ENCODE measurements around the gene STIL.
A peak's percentile ranks its signal among the peaks of the same experiment; 100 is the strongest.

Gene STIL

DNA sequence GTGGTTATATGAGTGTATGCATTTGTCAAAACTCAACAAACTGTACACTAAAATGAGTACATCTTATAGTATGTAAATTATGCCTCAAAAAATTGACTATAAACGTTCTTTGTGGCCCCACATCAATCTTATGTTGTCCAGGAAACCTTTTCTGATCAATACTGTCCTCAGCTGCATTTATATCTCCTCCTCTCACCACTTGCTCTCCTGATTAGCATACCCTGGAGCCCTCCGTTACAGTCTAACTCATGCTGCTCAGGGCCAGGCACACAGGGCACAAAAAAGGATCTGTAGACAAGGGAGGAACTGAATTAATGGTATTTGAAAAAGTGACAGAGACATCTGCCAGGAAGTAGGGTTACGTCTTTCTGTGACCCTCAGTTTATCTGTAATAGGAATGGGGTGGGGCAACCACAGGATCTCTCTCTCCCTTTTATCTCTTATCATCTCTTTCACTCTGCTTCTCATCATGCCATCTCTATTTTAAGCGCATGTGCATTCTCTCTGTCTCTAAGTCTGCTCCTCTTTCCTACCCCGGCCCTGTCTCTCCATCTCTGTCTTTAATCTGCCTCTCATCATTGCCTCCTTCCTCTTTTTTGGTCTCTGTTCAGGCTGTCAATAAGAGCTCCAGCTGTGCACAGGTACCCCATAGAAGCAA is 74.9 kb downstream of the STIL start:
- no peak for DNase-seq (ENCODE audit: low spot score)
- no peak for FAIRE-seq

DNA sequence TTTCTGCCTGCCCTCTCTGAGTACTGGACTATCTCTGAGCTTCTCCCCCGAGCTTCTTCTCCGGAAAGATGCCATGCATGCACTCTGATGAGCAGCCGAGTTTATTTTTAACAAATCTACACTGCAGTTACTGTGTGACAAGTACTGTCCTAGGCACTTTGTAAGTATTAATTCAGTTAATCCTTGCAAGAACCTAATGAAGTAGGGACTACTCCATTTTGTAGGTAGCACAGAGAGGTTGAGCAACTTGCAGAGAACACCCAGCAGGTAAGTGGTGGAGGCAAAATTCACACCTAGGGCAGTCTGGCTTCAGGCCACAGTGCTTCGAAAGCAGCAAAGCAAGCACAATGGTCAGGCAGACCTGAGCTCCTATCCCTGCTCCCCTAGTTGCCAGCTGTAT is 78.1 kb downstream of the STIL start:
- FAIRE-seq: no peak
- DNase-seq (ENCODE audit: low spot score): no peak

DNA sequence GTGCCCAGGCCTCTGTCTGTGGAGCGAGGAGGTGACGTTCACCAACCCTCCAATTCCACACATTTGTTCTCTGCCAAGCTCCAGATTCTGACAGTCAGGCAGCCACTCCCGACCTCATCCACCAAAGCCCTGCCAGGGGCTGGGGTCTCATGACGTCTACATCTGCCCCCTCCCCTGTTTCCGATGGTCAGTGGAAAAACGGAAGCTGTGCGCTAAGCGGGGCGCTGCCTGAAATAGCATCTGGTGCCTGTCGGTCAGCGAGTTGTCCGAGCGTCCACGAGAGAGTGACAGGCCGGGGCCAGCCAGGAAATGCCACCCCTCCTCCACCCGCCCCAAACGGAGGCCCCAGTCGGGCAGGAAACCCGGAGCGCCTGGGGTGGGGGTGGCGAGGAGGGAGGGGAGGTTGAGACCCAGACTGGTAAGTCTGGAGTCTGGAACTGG is 78.7 kb downstream of the STIL start:
- DNase-seq (ENCODE audit: low spot score) (no peak), FAIRE-seq (no peak)

DNA sequence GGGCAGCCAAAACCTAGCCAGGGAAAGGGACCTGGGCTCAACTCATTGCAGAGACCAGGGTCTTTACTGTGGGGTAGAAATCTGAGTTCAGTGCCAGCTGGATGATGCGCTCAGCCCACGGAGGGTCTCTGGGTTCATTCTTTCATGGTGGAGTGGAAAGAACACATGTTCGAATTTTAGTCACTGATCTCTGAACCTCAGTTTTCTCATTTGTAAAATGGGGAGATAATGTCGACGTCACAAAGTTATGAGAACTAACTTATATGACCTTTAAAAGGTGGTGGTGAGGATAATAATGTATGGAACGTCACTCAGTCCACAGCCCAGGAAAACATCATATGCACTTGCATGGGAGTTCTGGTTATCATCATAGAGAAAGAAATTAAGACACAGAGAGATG is 80.8 kb downstream of the STIL start:
- FAIRE-seq: no peak

GRCh38 chr1:47232187-47232874 is 81.6 kb downstream of the STIL start, which contains the start of gene TAL1:
Gene TAL1 (minus strand): TSS chr1:47232225. CDS start chr1:47225888, 6,337 bp downstream.
- FAIRE-seq: no peak
- no peak for DNase-seq (ENCODE audit: low spot score)

More for the DNA sequence above, 80.8 kb downstream of the STIL start:
- DNase-seq (ENCODE audit: low spot score): no peak

- FAIRE-seq: peak; percentile 72
Measured at GRCh38 chr1:47231301-47232186, 82.4 kb downstream of the STIL start.

DNA sequence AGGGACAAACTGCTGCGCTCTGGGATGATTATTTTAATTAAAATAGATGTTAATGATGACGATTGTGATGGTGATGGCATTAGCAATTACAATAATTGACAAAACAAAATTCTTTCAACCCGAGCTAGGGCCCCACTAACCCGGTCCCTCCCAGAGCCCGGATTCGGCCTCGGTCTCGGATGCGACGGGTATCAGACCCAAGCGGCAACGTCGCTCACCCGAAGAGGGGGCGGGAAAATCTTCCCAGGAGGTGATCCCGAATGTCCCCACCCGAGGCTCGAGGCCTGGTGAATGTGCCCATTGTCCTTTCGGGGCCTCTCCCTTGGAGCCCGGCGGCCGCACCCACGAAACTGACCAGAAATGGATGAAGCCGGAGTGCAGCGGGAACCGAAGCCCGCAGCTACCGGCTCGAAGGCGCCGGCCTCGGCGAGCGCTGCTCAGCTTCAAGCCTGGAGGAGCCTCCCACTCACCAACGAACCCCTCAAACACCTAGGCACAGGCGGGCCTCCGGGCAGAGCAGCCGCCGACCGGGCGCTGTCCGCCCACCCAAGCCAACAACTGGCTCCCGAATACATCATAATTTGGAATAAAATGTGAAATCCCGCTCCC is 83.2 kb downstream of the STIL start:
- FAIRE-seq (no peak), DNase-seq (ENCODE audit: low spot score) (no peak)

More at GRCh38 chr1:47231301-47232186, 82.4 kb downstream of the STIL start:
- no peak for DNase-seq (ENCODE audit: low spot score)

DNA sequence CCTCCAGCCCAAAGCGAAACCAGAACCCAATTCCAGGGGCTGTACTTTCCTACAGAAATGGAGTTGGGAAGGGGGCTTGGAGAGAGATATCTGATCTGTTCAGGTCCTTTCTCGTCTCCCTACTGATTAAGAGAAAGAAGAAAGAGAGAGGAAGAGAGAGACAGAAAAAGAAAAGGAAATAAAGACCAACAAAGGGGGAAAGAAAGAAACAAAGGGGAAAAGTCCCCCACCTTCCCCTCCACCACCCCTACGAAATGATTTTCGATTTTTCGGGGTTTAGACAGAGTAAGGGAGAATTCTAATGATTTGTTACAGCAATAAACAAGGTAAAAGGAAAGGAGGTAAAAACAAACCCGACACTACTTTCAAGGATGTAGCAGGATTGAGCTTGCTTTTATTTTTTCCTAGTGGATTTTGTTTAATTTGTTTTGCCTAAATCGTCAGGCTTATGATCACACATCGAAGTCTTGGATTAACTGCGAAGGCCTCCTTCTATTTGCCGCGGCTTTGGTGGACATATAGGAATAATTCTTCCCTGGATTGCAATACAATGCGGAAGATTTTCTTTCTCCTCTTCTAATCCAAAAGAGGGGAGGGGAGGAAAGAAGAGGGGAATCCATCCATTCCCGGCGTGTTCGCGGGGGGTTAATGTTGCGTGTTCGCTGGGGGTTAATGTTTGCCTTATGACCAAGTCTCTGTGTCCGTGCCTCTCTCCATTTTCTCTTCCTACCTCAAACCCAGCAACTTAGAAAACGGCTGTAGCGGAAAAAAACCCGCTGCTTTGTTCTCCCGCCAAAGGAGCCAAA is 83.9 kb downstream of the STIL start:
- DNase-seq (ENCODE audit: low spot score): no peak
- FAIRE-seq: no peak

GRCh38 chr1:47229031-47229885 is 84.7 kb downstream of the STIL start:
- DNase-seq (ENCODE audit: low spot score) (no peak), FAIRE-seq (no peak)

GRCh38 chr1:47228644-47229030 is 85.3 kb downstream of the STIL start:
- FAIRE-seq: no peak
- no peak for DNase-seq (ENCODE audit: low spot score)

GRCh38 chr1:47227341-47228232 is 86.4 kb downstream of the STIL start:
- no peak for DNase-seq (ENCODE audit: low spot score)
- FAIRE-seq: no peak

- no peak for DNase-seq (ENCODE audit: low spot score)
- no peak for FAIRE-seq
Measured at GRCh38 chr1:47226839-47227215, 87.1 kb downstream of the STIL start.

DNA sequence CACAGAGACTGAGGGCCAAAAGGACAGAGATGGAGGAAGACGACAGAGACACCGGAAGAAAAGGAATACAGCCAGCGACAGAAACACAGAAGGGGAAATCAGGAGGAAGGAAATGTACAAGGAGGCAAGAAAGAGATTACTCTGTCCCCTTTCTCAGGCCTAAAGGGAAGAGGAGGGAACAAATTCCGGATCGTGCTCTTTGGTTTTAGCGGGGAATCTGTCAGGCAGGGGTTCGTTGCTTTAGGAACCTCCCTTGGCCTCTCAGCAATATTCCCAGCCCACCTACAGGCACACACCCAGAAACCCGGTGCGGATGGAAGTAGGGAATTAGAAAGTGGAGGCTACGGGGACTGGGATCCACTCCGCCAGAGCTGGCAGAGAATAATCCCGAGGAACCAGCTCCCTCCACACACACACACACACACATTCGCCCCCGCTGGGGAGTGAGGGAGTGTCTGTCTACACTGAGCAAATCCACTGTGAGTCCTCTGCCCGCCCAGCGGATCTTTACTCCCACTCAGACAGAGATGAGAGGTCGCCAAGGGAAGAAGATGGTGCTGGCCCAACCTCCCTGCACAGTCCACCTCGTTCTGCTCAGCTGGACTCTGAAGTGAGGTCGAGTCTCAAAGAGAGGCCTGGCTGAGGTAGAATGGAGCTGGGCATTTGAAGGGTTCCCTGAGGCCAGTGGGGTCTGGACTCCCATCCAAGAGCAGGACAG is 87.7 kb downstream of the STIL start:
- FAIRE-seq (no peak), DNase-seq (ENCODE audit: low spot score) (no peak)

DNA sequence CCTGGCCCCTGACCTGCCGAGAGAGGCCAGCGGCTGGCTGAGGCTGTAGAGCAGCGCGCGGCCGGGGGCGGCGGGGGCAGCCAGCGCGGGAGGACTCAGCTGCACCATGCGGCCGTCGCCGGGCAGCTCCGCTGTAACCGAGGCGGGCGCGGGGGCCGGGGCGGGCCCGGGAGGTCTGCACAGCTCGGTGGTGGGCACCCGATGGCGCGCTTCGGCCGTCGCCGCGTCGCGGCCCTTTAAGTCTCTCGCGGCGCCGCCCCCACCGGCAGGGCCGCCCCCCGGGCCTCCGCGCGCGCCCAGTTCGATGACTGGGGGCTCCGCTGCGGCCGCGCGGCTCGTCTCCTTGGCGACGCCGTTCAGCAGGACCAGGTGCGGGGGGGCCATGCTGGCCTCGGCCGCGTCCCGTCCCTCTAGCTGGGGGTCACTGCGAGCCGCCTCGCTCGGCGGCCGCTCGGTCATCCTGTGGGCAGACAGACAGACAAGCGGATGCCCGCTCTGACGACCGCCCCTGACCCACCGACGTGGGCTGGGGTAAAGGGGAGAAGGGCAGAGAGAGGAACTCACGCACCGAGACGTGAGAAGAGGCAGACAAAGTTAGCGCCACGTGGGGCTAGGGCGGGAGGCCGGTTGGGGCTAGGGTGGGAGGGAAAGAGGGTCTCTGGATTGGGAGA is 88.4 kb downstream of the STIL start:
- FAIRE-seq (no peak), DNase-seq (ENCODE audit: low spot score) (peak; percentile 50)

DNA sequence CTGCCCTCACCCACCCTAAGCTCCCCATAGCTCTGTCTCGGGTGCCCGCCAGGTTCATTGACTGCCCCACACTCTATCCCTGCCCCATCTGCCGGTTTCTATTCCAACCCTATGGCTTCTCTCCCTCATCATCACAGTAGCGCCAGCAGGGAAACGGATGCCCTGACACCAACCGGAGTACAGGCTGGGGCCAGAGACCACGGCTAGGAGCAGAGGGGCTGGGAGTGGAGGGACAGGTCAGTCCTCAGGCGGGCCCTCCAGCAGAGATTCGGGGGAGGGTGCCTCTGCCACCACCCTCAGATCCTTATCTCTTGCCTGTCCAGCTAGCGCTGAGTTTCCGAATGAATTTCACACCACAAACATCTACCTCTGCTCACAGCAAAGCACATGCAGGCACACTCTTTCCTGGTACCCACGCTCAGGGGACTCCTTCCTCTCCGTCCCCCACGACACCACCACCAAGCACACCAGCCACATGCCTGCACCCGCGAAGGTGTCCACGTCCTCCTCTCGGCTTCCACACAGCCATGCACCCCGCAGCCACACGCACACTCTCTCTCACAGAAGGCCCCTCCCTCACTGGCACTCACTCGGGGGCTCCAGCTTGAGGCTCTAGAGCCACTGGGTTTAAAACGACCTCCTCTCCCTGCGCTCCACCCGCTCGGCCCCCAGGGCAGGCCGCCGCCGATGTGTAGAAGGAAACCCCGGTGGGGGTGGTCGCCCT is 89.1 kb downstream of the STIL start:
- FAIRE-seq: peak; percentile 44
- DNase-seq (ENCODE audit: low spot score): no peak

DNA sequence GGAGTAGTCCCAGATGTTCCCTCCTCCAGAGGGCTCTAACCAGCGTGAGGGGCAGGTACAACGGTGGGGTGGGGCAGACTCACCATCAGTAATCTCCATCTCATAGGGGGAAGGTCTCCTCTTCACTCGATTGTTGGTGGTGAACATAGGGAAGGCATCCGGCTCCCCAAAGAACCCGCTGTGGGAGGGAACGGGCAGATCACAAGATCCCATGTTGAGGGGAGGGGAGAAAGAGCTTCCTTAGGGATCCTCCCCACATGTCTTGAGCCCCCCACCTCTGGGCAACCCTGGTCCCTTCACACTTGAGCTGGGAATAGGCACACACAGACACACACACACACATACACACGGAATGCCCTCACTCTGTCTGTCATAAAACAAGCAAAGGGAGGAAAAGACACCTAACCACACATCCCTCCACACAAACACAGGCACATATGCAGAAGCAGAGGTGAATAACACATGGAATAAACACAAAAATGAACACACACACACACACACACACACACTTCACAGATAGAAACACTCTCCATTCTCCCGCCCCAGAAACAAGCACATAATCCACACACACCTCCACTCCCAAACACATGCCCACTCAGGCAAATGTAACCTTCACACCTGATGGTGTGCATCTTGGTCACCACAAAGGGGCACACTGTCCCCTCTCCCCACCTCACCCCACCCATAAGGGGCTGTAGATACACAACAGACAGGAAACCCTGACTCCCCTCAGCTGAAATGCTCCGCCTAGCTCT is 89.8 kb downstream of the STIL start:
- no peak for DNase-seq (ENCODE audit: low spot score)
- peak; percentile 79 for FAIRE-seq

Data from urothelium cell line (cell line).